SH-SY5Y (cell line): ENCODE data around the gene SAFB2.

ENCODE experiments used
- GATA2 ChIP-seq: IDR thresholded peaks from 2 replicates; pipeline ENCODE4 v1.6.1; 2011; ENCODE audit warnings: mild to moderate bottlenecking, low read depth, low read length
- GATA3 ChIP-seq: IDR thresholded peaks from 2 replicates; pipeline ENCODE4 v1.6.1; 2011; ENCODE audit warnings: low read depth, mild to moderate bottlenecking, low read length, moderate library complexity

DNA sequence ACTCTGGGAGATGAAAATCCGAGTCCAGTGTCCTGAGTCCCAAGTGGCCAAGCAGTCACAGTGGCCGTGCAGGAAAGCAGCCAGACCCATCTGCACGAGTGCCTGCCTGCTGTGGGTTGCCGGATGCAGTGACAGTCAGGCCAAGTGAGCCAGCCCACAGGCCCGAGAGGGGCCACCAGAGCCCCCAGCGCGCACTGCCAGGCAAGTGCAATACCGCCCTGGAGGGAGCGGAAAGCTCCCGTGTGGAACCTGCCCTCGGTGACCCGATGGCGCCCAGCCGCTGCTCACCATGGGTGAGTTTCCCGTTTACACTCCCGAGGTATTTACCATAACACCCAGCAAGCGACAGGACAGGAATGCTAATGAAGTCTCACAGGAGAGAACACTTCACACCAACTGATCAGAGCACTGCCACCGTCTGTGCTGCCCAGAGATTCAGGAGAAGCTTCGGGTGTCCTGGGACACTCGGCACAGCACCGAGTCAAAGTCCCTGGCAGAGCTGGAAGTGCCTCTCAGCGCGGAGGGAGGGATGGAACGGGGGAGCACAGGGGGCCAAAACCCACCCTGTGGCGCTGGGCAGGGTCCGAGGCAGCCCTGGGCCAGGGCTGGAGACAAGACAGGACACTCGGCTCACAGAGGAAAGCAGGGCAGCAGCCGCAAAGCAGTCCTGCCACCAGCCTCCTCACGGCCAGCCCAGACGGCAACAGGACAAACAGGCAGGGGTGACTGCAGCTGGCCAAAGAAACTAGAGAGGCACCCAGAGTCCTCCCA, 33.5 kb downstream of the SAFB2 start:
- no peak for TF ChIP-seq GATA2
- no peak for TF ChIP-seq GATA3
